Measurements from ENCODE around the gene NPFFR1. TPM values are rescaled to one million over a fixed set of nuclear protein-coding genes. Genes with fewer than 3 reads are reported as not detected.
"Not testable (repeated sequence)": the region's sequence is repeated elsewhere in the genome, so short reads cannot be mapped to it uniquely, and the experiment has no call there.

Gene NPFFR1
- total RNA-seq, 1 donor from 2014 or later: under 0.01 TPM

DNA sequence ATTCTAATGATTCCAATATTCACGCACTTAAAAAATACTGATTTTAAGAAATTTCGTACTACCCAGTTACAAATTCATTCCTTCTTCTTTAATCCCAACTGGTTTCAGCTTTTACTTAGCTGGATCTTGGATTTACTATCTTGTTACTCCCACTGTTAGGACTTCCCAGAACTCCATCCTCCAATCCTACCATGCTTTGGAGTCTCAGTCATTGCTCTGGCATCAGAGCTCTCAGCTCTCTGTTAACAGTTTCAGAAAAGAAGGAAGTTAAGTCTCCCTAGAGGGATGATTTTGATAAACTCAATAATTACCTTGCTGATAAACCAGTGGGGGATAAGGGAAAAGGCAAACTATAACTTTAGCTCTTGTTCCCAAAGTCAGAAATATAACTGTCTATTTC lies 60.1 kb downstream of the NPFFR1 start:
- DNase-seq (ENCODE audit: low read depth): no peak

GRCh38 chr10:70222811-70223447 lies 60.9 kb downstream of the NPFFR1 start:
- DNase-seq (ENCODE audit: low read depth): not testable (repeated sequence)

DNA sequence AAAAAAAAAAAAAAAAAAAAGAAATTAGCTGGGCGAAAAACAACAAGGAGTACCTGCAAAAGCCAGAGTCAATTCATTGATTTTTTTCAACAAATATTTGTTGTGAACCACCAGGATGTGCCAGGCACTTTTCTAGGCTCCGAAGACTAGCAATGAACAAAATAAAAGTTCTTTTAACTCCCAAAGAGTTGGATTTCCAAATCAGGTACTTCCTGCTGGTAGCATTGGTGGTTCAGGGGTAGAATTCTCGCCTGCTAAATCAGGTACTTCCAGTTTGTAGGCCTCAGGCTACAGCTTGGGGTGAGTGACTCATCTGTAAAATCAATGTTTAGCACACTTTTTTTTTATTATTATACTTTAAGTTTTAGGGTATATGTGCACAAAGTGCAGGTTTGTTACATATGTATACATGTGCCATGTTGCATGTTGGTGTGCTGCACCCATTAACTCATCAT lies 61.4 kb downstream of the NPFFR1 start:
- DNase-seq (ENCODE audit: low read depth): peak; percentile 80

DNA sequence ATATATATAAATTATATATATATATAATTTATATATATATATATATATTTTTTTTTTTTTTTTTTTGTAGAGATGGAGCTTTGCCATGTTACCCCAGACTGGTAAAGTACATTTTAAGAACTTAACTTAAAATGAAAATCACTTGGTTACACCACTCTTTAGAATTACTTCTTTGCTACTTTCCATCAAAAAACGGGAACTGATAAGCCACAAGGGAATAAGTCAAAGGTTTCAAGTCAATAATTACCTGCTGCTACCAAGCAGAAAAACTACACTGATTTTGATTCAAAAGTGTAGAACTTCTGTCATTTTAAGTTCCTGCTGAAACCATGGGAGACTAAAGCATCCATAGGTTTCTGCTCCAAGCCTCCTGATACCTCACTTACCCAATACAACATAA lies 62.8 kb downstream of the NPFFR1 start:
- no peak for DNase-seq (ENCODE audit: low read depth)

DNA sequence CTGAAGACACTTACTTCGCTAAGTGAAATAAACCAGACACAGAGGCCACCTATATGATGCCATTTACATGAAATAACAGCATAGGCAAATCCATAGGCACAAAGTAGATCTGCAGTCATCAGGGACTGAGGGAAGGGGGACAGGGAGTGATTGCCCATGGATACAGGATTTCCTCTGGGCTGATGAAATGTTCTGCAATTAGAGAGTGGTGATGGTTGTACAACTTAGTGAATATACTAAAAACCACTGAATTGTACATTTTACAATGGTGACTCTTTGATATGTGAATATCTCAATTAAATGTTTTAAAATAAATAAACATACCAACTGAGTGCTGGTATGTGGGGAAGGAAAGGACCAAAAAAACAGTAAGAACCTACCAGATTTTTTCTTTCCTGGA lies 70.9 kb downstream of the NPFFR1 start:
- DNase-seq (ENCODE audit: low read depth): no peak

- no peak for DNase-seq (ENCODE audit: low read depth)
These were observed 71.5 kb downstream of the NPFFR1 start for GRCh38 chr10:70212277-70212676.

DNA sequence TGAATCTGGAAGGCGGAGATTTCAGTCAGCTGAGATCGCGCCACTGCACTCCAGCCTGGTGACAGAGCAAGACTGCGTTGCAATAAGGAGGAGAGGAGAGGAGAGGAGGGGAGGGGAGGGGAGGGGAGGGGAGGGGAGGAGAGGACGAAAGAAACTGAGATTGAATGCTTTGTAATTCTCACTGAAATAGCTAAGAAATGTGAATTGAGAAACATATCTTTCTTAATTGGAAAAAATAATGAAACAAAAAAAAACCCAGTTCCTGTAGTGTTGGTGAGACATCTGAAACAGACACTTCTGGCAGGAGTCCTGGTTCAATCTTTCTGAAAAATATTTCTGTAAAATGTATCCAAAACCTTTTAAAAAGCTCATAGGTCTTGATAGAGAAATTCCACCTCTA lies 77.0 kb downstream of the NPFFR1 start:
- DNase-seq (ENCODE audit: low read depth): no peak

GRCh38 chr10:70201105-70201504 lies 82.7 kb downstream of the NPFFR1 start:
- no peak for DNase-seq (ENCODE audit: low read depth)

DNA sequence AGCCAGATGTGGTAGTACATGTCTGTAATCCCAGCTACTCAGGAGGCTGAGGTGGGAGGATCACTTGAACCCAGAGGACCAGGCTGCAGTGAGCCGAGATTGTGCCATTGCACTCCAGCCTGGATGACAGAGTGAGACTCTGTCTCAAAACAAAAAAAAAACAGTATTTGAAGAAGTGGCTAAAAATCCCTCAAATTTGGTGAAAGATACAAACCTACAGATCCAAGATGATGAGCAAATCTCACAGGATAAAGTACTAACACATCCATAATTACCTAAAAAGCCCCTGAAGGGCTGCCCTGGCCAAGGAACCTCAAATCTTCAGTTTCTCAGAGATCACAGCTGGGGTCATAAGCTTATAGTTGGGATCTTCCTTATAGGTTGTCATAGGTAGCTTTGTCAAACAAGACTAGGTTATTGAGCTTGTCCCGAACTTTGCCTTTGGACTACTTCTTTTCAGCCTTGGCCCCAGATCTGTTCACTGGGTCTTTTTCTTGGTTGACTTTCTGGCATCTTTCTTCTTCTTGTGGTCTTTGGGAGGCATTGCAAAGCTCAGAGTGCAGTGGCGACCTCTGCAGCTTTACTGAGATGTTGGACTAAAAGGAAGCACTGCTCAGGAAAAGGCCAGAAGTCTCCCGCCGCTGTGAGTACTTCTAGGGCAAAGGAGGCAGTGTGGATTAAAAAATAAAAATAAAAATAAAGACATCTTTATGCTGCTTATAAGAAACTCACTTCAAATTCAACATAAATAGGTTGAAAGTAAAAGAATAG lies 84.9 kb downstream of the NPFFR1 start:
- DNase-seq (ENCODE audit: low read depth): no peak

Other genes starting within 250 kb of the NPFFR1 start
- 21.4 and 28.0 TPM in 2 replicates for gene MACROH2A2, start 231.2 kb downstream of the NPFFR1 start, total RNA-seq
- gene AIFM2, start 151.2 kb downstream of the NPFFR1 start, total RNA-seq: 2.8 and 6.7 TPM in 2 replicates
- gene TYSND1, start 137.3 kb downstream of the NPFFR1 start, total RNA-seq: 12.2 and 15.6 TPM in 2 replicates
- gene SAR1A, start 113.5 kb downstream of the NPFFR1 start, total RNA-seq: 158 and 257 TPM in 2 replicates
- 303 and 587 TPM in 2 replicates for gene PPA1, start 50.6 kb downstream of the NPFFR1 start, total RNA-seq
- gene LRRC20, start 98.6 kb upstream of the NPFFR1 start, total RNA-seq: 27.4 and 41.8 TPM in 2 replicates
- 30.9 and 61.1 TPM in 2 replicates for gene EIF4EBP2, start 120.1 kb upstream of the NPFFR1 start, total RNA-seq
- gene NODAL, start 157.7 kb upstream of the NPFFR1 start, total RNA-seq: not detected in 2 replicates
- 1.7 and 2.6 TPM in 2 replicates for gene PALD1, start 194.8 kb upstream of the NPFFR1 start, total RNA-seq

Measured in renal cortical epithelial cell (primary cell).